CD4-positive, alpha-beta T cell treated with Interleukin-12 subunit alpha and Interleukin-12 subunit beta, for 1 hour (primary cell): ENCODE data around the gene ARHGAP26.

Experiments
- DNase-seq: peaks from one replicate; pipeline ENCODE4 v3.0.0-alpha.2; 2020

The ARHGAP26 gene

GRCh38 chr5:143217065-143217803, 447.1 kb downstream of the ARHGAP26 start:
- no peak for DNase-seq

GRCh38 chr5:143217804-143218160, 447.6 kb downstream of the ARHGAP26 start:
- DNase-seq: no peak

GRCh38 chr5:143218517-143219170, 448.5 kb downstream of the ARHGAP26 start:
- DNase-seq: no peak

GRCh38 chr5:143219696-143220095, 449.5 kb downstream of the ARHGAP26 start:
- DNase-seq: no peak

DNA sequence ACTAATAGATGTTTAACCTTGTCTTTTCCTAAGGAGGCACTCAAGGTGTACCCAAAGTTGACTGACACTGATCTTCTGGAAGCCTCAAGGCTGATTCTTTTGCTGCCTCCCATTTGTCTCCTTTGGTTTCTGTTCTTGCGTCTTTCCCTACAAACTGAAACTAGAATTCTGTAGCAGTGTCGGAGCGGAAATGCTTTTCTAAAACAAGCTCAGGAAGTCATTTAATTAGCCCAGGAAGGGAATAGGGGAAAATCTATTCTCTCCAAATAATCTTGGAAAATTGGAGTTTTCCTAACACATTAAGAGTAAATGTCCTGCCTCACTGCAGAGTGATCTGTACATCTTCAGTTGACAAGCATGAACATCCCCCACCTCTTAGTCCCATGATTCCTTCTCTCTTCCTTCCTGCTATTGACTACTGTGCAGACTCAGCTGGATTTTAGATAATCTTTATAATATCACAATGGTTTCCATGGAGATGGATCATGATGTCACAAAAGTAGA, 450.6 kb downstream of the ARHGAP26 start:
- no peak for DNase-seq

DNA sequence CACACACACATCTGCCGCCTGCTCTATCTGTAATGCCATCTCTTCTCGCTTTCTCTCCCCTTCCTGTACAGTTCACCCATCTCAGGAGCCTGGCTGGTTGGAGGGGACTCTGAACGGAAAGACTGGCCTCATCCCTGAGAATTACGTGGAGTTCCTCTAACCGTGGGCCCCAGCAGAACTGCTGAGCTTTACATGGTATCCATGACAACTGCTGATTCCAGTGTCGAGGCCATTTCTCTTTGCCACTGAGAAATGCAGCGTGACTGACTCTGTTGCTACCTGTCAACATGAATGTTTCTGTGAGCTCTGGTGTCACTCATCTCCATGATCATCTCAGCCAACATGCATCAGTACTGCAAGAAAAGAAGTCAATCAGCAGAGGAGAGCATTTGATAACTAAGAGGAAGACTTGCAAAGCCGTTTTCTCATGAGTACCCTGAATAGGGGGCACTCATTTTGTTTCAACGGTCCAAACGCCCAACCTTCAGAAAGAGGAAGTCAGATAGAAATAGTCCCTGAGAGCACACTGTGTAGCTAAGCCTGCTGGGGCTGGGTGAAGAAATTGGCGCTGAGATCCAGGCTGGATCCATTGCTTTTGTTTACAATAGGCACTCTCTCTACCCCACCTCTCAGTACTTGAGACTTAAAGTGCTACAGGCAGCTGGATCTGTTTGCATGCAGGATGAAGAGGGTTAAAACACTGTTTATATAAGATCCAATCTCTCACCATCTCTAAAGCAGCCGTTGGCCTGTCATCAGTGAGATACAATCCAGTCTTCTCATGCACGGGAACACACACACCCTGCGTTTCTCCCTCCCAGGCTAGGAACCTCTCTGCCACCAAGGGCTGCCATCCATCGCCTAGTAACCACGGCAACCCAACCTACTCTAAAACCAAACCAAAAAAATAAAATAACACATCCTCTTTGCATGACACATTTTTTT, 452.4 kb downstream of the ARHGAP26 start:
- peak; percentile 79 for DNase-seq

DNA sequence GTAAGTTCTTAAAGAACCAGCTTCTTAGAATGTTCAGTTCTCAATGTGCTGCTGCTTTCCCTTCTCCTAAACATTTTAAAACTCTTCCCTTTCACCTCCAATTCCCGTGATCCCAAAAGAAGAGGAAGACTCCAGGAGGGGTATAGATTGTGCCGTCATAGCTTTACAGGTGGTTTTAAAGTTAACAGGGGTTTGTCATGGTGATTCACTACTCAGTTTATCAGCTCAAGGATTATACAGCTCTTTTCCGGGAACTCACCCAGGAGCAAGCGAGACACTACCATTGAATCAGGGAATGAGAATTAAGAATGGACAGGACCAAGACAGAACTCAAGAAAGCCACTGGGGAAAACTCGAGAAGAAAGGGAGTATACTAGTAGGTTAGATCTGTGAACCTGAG, 454.5 kb downstream of the ARHGAP26 start:
- DNase-seq: no peak

DNA sequence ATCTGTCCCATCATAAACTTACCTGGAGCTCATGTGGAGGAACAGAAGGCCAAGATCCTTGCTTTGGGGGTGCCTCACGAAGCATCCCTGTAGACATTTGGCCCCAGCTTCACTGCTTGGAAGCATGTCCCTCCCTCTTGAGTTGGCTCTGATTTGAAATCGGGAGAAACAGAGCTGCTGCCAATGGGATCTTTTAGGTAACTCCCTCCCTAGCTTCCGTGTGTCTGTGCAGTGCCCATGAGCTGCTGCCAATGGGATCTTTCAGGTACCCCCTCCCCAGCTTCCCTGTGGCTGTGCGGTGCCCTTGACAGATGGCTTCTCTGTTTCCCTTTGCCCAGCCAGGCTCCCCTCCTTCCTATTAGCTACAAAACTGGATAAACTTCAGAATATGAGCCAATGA, 455.3 kb downstream of the ARHGAP26 start:
- no peak for DNase-seq

GRCh38 chr5:143226361-143226760, 456.2 kb downstream of the ARHGAP26 start:
- no peak for DNase-seq

GRCh38 chr5:143226872-143227271, 456.7 kb downstream of the ARHGAP26 start:
- DNase-seq: no peak

DNA sequence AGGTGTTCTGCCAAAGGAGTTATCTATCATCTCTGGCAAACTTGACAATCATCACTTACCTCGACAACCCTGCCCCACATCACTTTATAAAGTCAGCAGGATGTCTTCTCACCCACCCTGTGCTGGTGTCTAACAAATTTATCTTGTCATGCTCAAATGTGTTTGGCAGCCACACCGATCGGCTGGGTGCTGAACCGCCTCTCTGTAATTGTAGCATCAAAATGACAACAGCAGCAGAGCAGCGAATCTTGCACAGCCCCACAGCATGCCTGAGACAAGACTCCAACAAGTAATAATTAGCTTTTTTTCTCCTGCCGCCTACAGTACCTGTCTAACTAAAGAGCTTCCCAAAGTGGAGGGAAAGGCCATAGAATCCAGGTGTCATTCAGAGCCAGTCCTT, 457.1 kb downstream of the ARHGAP26 start:
- DNase-seq: no peak

- DNase-seq: no peak
Observed at GRCh38 chr5:143228597-143229293, 458.6 kb downstream of the ARHGAP26 start.

DNA sequence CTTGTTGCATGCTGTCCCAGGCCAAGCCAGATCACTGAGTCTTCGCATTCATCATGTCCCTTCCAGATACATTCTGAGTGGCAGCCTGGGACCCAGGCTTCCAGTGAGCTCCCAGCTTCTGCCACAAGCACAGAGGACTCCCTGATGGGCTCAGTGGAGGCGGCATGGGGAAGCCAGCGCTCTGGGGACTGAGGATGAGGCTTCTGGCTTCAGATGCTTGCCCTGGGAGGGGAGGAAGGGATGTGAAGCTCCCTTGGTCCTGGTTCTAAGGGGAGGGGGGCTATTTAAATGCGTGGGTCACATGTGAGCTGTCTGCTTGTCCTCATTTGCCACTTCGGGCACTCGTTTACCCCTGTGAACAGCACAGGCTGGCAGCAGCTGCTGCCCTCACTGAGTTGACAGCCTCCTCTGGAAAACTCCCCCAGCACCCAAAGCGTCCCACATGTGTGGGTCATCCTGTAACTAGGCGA, 459.3 kb downstream of the ARHGAP26 start:
- DNase-seq: no peak

- peak; percentile 58 for DNase-seq
Observed at GRCh38 chr5:143229896-143230675, 459.9 kb downstream of the ARHGAP26 start.

DNA sequence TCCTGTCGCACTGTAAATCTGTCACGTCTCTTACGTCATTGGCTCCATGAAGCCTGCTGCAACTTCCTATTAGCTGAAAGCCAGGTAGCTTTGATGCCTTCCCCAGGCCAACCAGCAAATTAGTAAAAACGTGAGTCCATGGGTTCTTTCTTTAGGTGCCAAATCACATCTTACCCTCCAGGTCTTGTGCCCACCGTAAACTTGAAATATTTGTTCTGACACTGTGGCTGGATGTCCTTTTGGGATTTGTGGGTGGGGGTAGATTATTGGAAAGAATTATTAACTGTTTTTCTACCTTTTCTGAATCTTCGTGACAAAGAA, 460.5 kb downstream of the ARHGAP26 start:
- DNase-seq: no peak

DNA sequence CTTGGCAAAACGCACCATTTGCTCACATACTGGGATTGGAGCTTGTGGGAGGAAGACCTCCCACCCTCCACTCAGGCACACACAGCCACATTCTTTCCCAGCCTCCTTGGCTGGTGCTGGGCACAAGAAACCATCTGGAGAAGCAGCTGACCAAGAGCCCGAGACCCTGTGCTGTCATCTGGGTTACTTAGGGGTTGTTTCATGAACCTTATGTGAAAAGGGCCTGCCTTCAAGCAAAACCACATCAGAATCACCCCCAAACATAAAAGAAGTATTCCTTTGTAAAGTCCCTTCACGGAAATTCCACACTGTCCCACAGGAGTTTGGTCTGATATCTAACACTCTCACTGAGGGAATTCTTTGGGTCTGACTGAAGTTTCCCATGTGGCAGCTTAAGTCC, 461.2 kb downstream of the ARHGAP26 start:
- no peak for DNase-seq

DNA sequence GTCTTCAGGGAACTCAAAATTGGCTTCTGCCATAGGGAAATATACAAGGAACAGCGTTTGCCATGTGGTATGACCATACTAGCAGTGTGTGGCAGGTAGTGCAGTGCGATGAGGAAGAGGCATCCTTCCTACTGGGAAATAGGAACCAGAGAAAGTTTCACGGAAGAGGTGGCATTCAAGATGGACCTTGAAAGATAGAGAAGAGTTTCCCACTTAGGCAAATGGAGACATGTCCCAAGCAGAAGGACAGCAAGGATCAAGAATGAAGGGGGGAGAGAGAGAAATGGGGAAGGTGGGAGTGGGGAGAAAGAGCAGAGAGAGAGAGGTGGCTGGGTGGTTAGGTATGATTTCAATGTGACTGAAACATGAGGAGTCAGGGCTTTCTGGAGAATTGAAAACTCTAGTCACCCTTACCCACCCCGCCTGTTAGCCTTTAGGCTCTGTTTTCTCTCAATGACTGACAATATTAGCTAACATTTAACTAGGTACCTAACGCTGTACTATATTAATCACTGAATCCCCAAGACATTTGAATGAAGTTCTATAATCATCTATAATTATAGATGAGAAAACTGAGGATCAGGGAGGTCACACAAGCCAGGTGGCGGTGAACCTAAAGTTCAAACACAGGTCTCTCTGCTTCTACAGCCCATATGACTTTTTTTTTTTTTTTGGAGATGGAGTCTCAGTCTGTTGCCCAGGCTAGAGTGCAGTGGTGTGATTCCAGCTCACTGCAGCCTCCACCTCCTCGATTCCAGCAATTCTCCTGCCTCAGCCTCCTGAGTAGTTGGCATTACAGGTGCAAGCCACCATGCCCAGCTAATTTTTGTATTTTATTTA, 462.0 kb downstream of the ARHGAP26 start:
- DNase-seq: no peak

DNA sequence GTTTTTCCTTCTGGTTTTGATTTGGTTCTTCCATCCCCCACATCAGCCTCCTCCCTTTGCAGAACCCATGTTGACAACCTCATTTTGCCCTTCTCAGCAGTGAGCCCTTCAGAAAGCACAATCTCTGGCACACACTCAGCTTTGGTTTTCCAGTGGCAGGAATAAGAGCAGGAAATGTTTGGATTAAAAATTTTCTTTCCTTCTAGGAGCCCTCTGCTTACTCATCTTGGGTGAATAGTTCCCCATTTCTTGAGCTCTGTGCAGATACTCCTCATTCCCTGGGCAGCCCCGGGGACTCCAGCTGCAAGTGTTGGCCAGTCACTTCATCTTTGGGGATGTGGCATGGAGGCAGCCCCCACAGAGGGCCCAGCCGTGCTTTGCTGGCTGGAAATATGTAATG, 462.9 kb downstream of the ARHGAP26 start:
- DNase-seq: no peak

- no peak for DNase-seq
Observed at GRCh38 chr5:143234162-143234842, 464.1 kb downstream of the ARHGAP26 start.

GRCh38 chr5:143235423-143235822, 465.2 kb downstream of the ARHGAP26 start:
- no peak for DNase-seq
